Measurements from ENCODE around the gene KCNA2. TPM values are rescaled to one million over a fixed set of nuclear protein-coding genes. Genes with fewer than 3 reads are reported as not detected.
A peak's percentile ranks its signal among the peaks of the same experiment; 100 is the strongest.

The KCNA2 gene
- total and polyA plus RNA-seq, 2 of the 4 experiments (the other 2 are of a cell fraction) = not detected

GRCh38 chr1:110603058-110603457 lies 3.1 kb downstream of the KCNA2 start:
- WGBS, 2 experiments (ENCODE audit: extremely low coverage in 2 of 2, insufficient read length in 1 of 2) = no CpG with 5 or more reads among the region's 3 CpGs

More at GRCh38 chr1:110603058-110603457, 3.1 kb downstream of the KCNA2 start:
- H3K4me3 ChIP-seq (ENCODE audit: insufficient read depth, low read depth, low read length) = no peak overlapping the region
- no peak overlapping the region for H2AFZ ChIP-seq (replicated peaks; ENCODE audit: low read length, poor library complexity)
- ATAC-seq (ENCODE audit: low read depth) = no peak
- peak; percentile 26; the same call in 1 of the 2 replicates for TF ChIP-seq CEBPB (IDR thresholded peaks at IDR 0.05; ENCODE audit: low read depth, low read length)
- TF ChIP-seq, protein P1, sequence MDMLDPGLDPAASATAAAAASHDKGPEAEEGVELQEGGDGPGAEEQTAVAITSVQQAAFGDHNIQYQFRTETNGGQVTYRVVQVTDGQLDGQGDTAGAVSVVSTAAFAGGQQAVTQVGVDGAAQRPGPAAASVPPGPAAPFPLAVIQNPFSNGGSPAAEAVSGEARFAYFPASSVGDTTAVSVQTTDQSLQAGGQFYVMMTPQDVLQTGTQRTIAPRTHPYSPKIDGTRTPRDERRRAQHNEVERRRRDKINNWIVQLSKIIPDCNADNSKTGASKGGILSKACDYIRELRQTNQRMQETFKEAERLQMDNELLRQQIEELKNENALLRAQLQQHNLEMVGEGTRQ (IDR thresholded peaks at IDR 0.05; ENCODE audit: low read depth, low read length) = no peak
- H3K9me1 ChIP-seq (ENCODE audit: insufficient read depth, low read length) = no peaks in the 10 kb centered on the region
- H2AK5ac ChIP-seq (ENCODE audit: low read depth, low read length) = no peak overlapping the region
- no peaks in the 10 kb centered on the region for H3K36me3 ChIP-seq (ENCODE audit: control insufficient read depth, insufficient read depth, low read length)
- ChIA-PET POLR2A (ENCODE audit: unreplicated experiment) (no interaction called here), CTCF (no interaction called here)
- DNase-seq = no peak
- H3K4me2 ChIP-seq (ENCODE audit: low read depth, low read length) = no peak overlapping the region
- H3K9ac ChIP-seq (ENCODE audit: low read depth, low read length) = no peak overlapping the region
- no peaks in the 10 kb centered on the region; the same call in 1 of the 2 replicates for H3K4me1 ChIP-seq (ENCODE audit: control insufficient read depth, insufficient read depth, low read length)
- intact Hi-C loops (cut with micrococcal nuclease) (no loop called here), dilution Hi-C loops (cut with HindIII; ENCODE audit: low sequenced_read_pairs, unreplicated experiment) (no loop called here), in situ Hi-C loops (cut with MboI; ENCODE audit: low sequenced_read_pairs) (no loop called here)
- H4K20me1 ChIP-seq (ENCODE audit: insufficient read depth, low read length) = no peaks in the 10 kb centered on the region; the same call in 1 of the 2 replicates
- H3K79me1 ChIP-seq (ENCODE audit: low read depth in 1 of 2, low read length in 2 of 2) = no peaks in the 10 kb centered on the region
- no peak overlapping the region for H4K5ac ChIP-seq (ENCODE audit: low read depth, low read length)
- no TSS peak for BruUV-seq (replicated peaks)
- H2BK15ac ChIP-seq (ENCODE audit: low read depth, low read length) = no peak overlapping the region
- no peak overlapping the region for H3K56ac ChIP-seq (ENCODE audit: extremely low read depth, insufficient read depth, low read length)
- no peak overlapping the region for H2BK20ac ChIP-seq (ENCODE audit: low read depth, low read length)
- H4K8ac ChIP-seq (ENCODE audit: low read depth in 2 of 2, low read length in 2 of 2) = no peak overlapping the region
- no peak overlapping the region for H2AK9ac ChIP-seq (replicated peaks; ENCODE audit: low read depth, low read length, poor library complexity)
- H3K9me3 ChIP-seq (ENCODE audit: control insufficient read depth, insufficient read depth, low read length) = no peaks in the 10 kb centered on the region
- H3K4ac ChIP-seq (ENCODE audit: low read depth, low read length) = no peak overlapping the region
- no peak overlapping the region for H2BK120ac ChIP-seq (ENCODE audit: low read depth, low read length)
- no peak overlapping the region for H3K23ac ChIP-seq (ENCODE audit: low read depth, low read length)
- H3K27me3 ChIP-seq (ENCODE audit: control insufficient read depth, insufficient read depth, low read length) = peaks cover 46% of the 10 kb centered on the region
- no peak overlapping the region for H3K14ac ChIP-seq (replicated peaks; ENCODE audit: low read depth, low read length)
- H2BK5ac ChIP-seq (ENCODE audit: low read depth, low read length, poor library complexity, severe bottlenecking) = no peak overlapping the region
- no peak overlapping the region for H3K18ac ChIP-seq (ENCODE audit: low read depth, low read length)
- H3K27ac ChIP-seq (ENCODE audit: insufficient read depth, low read length) = no peak overlapping the region
- no peak overlapping the region for H4K91ac ChIP-seq (ENCODE audit: insufficient read depth, low read depth, low read length)

Data from IMR-90 (cell line).